Measurements from ENCODE around the gene ZSWIM7.

GRCh38 chr17:16036261-16036660 lies 36.8 kb upstream of the ZSWIM7 start:
- no peak for TF ChIP-seq EZH2 (IDR thresholded peaks at IDR 0.05; ENCODE audit: insufficient read depth, poor library complexity, severe bottlenecking)
- no peak for TF ChIP-seq EZH2phosphoT487 (IDR thresholded peaks at IDR 0.05; ENCODE audit: insufficient read depth, low read depth)
